Renal cortex interstitium (tissue), 11 donors: ENCODE measurements around the gene CFAP97. TPM values are rescaled to one million over a fixed set of nuclear protein-coding genes. Genes with fewer than 3 reads are reported as not detected.

Experiments
- DNase-seq, 11 donors: peaks; one replicate each; pipeline ENCODE4 v3.0.0-alpha.2; 2013; ENCODE audit warnings: low read depth in 9 of 11, low spot score in 4 of 11; ENCODE audit errors: extremely low read depth in 1 of 11
- polyA plus RNA-seq, 3 donors: library from polyadenylated mRNA; unstranded; fragments of 120-200 nt; gene quantifications; one replicate each; pipeline ENCODE4 v1.2.1, GENCODE V29; 2013; ENCODE audit not compliant: insufficient read length in 3 of 3

CFAP97 gene
- polyA plus RNA-seq, 3 donors: 44.5 to 52.1 (median 44.9) TPM

DNA sequence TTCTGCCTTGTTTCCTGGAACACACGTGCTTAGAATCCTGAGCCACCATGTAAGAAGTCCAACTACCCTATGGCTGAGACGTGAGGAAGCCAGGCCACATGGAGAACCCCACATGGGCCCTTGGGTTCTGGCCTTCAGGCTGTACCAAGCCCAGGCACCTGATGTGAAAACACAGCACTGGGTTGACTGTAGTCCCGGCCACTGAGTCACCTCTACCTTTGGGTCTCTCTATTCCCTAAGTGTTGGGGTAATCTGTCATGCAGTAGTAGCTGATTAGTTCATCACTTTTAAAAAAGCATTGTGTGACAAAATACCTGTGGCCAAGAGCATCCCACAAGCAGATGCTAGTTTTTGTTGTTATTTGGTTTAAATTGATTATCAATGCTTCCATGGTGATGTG, 24.3 kb downstream of the CFAP97 start:
- no peak for DNase-seq

DNA sequence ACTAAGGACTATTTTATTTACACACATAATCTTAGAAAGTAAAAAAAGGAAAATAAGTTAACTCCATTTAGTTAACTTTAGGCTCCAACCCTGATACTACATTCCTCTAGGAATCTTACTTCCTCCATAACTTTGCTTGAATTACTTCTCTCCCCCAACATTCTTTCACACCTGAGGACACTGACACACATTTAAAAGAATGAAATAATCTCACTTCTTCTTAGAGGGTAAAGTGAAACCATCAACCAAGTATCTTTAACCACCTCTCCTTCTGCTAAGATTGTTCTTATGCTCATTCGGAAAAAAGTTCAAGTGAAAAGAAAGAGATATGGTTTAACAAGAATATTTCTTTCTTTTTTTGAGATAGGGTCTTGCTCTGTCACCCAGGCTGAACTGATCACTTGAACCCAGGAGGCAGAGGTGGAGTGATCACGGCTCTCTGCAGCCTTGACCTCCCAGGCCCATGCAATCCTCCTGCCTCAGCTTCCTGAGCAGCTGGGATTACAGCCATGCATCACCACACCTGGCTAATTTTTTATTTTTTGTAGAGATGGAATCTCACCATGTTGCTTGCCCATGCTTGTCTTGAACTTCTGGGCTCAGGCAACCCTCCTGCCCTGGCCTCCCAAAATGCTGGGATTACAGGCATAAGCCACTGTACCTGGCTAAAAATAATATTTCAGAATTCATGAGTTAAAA, 32.3 kb downstream of the CFAP97 start:
- peak in 1 of 11 donors; percentile 5 for DNase-seq

DNA sequence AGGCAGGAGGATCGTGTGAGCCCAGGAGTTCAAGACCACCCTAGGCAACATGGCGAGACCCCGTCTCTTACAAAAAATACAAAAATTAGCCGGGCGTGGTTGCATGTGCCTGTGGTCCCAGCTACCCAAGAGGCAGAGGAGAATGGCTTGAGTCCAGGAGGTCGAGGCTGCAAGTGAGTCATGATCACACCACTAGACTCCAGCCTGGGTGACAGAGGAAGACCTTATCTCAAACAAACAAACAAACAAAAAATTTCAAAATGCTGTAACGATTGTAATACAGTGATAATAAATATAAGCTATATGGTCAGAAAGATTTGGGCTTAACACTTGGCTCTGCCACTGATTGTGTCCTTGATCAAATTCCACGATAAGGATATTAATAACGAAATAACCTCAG, 36.6 kb downstream of the CFAP97 start:
- no peak for DNase-seq

DNA sequence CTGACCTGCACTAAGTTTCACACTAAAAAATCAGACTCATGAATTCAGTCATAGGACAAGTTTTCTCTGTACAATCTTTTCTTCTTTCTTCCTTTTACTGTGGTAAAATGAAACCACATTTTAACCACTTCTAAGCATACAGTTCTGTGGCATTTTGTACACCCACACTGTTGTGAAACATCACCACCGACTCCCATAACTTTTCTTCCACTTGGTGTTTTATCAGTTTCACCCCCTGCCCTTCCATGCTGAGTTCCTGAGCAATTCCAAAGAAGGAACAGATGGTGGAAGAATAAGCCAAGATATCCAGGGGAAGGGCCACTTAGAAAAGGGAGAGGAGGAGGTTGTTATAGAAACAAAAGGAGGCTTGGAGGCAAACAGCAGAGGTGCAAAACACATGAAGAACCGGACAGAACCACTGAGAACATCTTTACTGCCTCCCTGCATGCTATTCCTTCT, 38.2 kb downstream of the CFAP97 start:
- DNase-seq: no peak

DNA sequence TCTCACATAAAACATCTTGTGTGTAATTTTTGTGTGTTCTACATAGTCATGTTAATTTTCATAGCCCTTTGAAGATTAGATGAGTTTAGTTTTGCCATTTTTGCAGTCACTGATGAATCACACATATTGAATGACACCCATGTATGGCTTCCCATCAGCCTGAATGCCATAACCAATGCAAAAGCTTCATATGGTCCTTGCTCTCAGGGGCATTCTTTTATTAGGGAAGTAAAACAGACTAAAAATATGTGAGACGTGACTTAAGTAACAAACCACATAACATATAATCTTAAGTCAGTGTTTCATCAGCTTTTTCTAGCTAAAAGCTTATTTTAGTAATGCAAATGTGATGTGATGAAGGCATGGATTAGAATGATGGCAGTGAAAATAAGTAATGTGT, 52.5 kb downstream of the CFAP97 start:
- no peak for DNase-seq

DNA sequence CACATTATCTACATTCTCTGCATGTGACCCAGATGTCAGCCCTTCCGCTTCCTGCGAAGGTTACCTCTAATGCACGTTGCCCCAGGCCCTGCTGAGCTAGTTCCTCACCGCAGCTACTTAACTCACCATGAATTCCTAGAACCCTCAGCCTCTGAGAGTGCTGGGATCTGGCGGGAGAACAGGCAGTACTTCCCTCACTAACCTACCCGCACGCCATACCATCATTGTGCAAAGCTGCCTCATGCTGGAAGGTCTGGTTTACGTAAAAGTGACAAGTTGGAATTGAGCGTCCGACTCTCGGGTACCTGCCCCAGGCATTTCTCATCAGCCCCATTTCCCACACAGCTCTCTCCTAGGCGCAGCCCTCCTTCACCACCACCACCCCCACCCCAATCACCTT, 54.4 kb downstream of the CFAP97 start:
- DNase-seq: no peak

DNA sequence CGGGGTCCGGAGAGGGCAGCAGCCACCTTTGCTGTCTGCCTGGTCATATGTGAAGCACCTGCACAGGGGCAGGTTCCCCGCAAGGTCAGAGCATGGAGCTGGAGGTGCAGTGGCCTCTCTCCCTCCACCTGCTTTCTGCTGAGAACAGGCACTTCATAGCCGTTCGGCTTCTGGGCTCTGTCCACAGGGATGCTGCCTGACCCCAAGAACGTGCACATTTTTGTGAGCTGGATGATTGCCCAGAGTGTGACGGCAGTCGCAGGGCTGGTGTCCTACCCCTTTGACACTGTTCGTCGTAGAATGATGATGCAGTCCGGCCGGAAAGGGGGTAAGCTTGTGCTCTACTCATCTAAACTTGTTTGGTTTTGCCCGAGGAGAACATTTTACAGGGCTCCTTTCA, 58.2 kb downstream of the CFAP97 start:
- DNase-seq: no peak

DNA sequence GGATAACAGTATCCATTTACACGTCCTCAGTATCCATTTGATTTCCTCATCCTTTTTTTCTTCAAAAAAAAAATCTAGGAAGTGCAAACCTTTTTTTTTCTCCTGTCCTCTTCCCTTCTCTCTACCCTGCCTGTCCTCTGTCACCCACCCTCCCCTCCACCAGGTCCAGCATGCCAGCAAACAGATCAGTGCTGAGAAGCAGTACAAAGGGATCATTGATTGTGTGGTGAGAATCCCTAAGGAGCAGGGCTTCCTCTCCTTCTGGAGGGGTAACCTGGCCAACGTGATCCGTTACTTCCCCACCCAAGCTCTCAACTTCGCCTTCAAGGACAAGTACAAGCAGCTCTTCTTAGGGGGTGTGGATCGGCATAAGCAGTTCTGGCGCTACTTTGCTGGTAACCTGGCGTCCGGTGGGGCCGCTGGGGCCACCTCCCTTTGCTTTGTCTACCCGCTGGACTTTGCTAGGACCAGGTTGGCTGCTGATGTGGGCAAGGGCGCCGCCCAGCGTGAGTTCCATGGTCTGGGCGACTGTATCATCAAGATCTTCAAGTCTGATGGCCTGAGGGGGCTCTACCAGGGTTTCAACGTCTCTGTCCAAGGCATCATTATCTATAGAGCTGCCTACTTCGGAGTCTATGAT, 59.1 kb downstream of the CFAP97 start:
- no peak for DNase-seq

DNA sequence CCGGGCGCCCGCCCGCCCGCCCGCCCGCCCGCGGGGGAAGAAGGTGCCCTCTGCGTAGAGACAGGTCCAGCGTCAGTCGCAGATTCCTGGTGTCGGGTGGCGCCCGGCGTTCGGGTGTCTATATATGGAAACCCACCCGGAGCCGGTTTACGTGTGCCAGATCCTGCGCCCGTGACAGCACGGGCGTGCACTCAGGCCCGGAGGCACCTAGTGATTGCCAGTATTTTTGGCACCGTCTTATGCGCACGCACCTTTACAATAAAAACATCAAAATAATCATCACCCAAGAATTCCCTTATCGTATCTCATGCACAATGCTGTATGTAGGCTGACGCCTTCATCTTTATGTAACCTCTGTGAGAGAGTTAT, 60.2 kb downstream of the CFAP97 start:
- DNase-seq: peak in 1 of 11 donors; percentile 36

DNA sequence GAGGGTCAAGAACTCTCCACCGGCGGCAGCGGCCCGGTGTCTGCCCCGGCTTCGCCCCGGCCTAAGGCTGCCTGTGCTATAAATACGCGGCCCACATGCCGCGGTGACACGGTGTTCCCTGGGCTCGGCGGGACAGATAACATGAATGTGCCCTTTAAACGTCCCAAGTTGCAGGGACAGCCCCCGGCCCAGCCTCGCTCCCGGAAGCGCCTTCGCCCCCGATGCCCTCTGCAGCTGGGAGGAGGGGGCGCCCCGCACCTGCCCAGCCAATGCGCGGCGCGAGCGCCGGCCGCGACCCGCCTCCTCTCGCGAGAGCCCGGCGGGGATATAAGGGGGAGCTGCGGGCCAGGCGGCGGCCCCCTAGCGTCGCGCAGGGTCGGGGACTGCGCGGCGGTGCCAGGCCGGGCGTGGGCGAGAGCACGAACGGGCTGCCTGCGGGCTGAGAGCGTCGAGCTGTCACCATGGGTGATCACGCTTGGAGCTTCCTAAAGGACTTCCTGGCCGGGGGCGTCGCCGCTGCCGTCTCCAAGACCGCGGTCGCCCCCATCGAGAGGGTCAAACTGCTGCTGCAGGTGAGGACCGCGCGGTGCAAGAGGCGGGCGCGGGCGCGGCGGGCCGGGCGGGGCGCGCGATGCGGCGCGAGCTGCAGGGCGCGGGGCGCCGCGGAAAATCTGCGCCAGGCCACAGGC, 60.7 kb downstream of the CFAP97 start, which contains the start of gene SLC25A4:
TSS of gene SLC25A4 (plus strand) at position 355 of the 689 bp plus-strand sequence. CDS start at position 462, 107 bp downstream.
- DNase-seq: peak in 9 of 11 donors; percentile 50 to 84 (median 73)

DNA sequence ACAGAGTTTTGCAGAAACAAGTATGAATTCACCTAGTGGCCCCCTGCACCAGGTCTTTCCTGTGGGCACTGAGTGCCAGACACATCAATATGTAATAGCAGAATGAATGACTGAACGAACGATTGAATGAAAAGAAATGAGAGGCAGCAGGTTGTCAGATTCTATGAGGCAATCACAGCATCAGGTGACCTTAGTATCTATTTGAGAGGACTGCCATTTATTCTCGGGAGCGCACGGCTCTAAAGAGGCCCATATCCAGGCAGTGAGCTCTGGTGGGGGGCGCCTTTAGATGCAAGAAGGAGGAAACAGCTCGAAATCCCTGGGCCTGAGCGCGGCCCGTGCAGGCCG, 61.3 kb downstream of the CFAP97 start:
- DNase-seq: no peak

DNA sequence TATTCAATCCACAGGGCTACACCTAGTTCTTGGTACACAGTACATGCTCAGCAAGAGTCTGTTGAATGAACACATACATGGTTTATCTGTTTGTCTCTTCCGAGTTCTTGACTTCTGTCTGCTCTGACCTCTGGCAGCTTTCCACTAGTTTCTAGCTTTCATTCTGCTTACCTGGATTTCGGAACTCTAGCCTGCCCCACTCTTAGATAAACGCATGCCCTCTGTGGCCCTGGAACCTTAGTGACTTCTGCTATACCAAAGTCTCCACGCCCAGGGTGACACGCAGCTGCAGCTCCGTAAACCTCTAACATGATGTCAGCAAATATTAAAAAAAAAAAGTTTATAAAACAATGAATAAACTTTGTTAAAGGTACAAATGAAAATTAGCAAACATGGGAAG, 62.0 kb downstream of the CFAP97 start:
- no peak for DNase-seq

DNA sequence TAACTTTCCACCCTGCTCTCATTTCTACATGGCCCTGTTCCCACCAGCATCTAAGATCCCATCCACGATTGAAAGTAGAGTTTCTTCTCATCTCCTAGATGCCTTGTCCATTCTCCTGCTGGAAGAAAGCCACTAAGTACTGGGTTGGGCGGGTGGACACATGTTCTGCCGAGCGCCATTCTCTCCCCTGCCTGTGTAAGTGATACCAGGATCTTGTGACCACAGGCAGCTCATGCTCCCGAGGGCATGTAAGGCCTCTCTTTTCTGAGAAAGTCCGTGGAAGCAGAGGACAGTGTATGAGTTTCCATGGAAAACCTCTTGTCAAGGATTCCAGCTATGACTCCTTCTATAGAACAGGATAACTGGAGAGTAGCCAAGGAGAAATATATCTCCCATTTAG, 64.1 kb downstream of the CFAP97 start:
- no peak for DNase-seq

DNA sequence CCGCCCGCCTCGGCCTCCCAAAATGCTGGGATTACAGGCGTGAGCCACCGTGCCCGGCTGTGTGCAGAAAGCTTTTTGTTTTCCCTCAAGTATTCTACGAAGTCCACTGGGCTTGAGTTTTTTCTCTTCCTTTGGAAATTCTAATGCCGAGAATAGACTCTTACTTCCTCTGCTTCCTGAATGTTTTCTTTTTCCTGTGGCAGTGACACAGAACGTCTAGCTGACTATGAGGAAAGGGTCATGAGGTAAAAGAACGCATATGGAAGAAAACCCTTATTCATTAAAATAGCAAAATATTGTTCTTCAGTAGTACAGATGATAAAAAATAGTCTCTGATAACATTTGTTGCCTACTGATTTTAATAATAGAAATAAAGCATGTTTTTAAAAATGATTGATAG, 65.6 kb downstream of the CFAP97 start:
- no peak for DNase-seq

DNA sequence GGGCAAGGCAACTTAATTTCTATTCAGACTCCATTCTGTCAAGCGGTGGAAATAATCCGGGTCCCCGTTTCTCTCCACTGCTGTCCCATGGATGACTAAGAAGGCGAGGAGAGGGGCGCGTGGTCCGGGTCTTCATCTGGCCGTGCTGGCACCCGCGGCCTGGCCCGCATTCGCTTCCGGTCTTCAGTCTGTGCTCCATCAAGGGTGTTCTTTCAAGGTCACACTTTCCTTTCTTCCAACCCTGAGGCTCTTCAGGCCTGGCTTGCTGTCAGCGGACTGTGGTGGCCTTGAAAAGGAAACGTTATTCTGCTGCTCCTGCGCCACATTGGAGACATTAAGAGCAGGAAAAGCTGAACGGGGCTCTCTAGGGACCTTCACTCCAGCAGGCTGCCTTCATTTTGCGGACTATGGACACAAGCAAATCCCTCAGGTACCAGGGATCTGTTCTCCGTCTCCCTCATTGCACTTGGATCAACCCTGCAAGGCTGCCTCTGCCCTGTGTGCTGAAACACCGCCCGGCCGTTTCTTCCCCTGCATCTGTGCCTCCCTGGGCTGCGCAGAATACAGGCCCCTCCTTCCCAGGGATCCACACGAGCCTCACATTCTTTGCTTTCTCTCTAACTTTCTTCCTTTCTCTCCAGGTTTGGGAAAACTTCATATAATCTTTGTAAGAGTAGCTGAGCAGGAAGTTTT, 66.4 kb downstream of the CFAP97 start:
- DNase-seq: no peak

DNA sequence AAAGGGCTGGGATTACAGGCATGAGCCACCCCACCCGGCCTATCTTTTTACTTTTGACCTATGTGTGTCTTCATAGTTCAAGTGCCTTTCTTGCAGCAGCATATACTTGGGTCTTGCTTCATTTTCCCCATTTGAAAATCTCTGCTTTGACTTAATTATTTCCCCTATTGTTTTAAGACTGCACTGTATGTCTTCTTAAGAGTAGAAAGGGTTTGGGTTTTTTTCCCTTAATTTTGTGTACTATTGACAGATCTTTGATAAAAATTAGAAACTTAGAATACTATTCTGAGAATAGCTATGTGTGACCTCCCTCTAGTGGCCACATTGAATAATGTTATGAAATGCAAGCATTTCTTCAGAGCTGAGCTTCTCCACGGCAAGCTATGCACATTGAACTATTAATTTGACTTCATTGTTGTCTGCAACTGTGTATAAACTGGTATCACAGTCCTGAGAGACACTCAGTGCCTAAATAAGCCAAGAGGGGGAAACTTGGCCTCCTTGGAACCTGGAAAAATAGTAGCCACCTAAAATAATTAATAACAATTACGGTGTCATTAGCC, 69.4 kb downstream of the CFAP97 start:
- DNase-seq: peak in 1 of 11 donors; percentile 22

DNA sequence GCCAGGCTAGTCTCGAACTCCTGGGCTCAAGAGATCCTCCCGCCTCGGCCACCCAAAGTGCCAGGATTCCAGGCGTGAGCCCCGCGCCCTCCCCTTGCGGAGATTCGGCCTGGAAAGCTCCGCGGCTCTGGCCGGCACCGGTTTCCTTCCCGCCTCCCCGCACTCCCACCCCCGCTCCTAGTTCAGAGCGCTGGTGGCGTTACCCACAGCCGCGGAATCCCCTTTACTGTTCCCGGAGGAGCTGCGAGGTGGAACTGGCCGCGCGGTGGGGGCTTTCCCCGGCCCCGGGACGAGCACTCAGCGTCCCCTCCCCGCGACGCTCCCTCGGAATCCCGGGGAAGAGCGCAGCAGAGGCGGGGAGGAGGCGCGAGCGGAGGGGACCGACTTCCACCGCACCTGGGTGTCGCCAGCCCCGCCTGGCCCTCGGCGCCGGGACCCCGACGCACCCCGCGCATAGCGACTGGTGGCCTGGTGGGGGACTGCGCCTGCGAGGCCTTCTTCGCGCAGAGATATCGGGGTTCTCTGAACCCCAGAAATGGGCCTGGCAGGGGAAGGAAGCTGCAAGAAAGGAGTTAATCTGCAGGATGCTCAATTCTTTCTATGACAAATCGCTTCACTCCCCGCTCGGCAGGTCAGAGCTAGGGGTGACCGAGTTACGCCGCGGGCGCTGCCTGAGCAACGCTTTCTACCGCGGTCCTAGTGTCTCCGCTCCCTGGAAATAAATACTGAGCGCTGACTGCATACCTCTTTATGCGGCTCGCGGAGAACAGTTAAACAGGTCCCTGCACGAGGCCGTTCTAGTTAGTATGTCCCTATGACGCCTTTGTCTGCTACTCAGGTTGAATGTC, 75.3 kb downstream of the CFAP97 start:
- peak in 1 of 11 donors; percentile 25 for DNase-seq
